BLaER1 (cell line): ENCODE results near the gene FGFR3.
"Not testable (repeated sequence)": the region's sequence is repeated elsewhere in the genome, so short reads cannot be mapped to it uniquely, and the experiment has no call there.

ENCODE experiments used
- H3K27ac ChIP-seq: shearing (Covaris generic); formaldehyde crosslinking; 2 replicates; pipeline ENCODE4 v1.8.1; 2022
- H3K27me3 ChIP-seq: shearing (Covaris generic); formaldehyde crosslinking; 2 replicates; pipeline ENCODE4 v1.8.1; 2022
- H3K36me3 ChIP-seq: shearing (Covaris generic); formaldehyde crosslinking; 2 replicates; pipeline ENCODE4 v1.8.1; 2022
- H3K4me1 ChIP-seq: shearing (Covaris generic); formaldehyde crosslinking; 2 replicates; pipeline ENCODE4 v1.8.1; 2022
- H3K4me2 ChIP-seq: shearing (Covaris generic); formaldehyde crosslinking; 2 replicates; pipeline ENCODE4 v1.8.1; 2022
- H3K4me3 ChIP-seq: shearing (Covaris generic); formaldehyde crosslinking; 2 replicates; pipeline ENCODE4 v1.8.1; 2022
- H3K9ac ChIP-seq: shearing (Covaris generic); formaldehyde crosslinking; 2 replicates; pipeline ENCODE4 v1.8.1; 2022
- H3K9me3 ChIP-seq: shearing (Covaris generic); formaldehyde crosslinking; 2 replicates; pipeline ENCODE4 v1.8.1; 2022
- H4K20me1 ChIP-seq: shearing (Covaris generic); formaldehyde crosslinking; 2 replicates; pipeline ENCODE4 v1.8.1; 2022
- Cebpa-rat ChIP-seq: shearing (Covaris generic); IDR thresholded peaks from 2 replicates; pipeline ENCODE4 v1.8.1; 2022

The FGFR3 gene

GRCh38 chr4:1836650-1837049 is 43.6 kb downstream of the FGFR3 start:
- Histone ChIP-seq H3K36me3 (peaks cover 71% of the 10 kb centered on the region), H3K9me3 (no peaks in the 10 kb centered on the region), H3K27ac (no peak overlapping the region), H4K20me1 (peaks cover 100% of the 10 kb centered on the region), H3K27me3 (no peaks in the 10 kb centered on the region), H3K9ac (no peak overlapping the region), H3K4me3 (no peak overlapping the region), H3K4me2 (no peak overlapping the region), H3K4me1 (peaks cover 76% of the 10 kb centered on the region)
- no peak for TF ChIP-seq Cebpa-rat

- Histone ChIP-seq H3K4me1 (peaks cover 76% of the 10 kb centered on the region), H3K27ac (no peak overlapping the region), H3K9ac (no peak overlapping the region), H3K4me3 (no peak overlapping the region), H4K20me1 (peaks cover 100% of the 10 kb centered on the region), H3K27me3 (no peaks in the 10 kb centered on the region), H3K36me3 (peaks cover 70% of the 10 kb centered on the region), H3K4me2 (no peak overlapping the region), H3K9me3 (no peaks in the 10 kb centered on the region)
- TF ChIP-seq Cebpa-rat, result no peak
These were observed 44.0 kb downstream of the FGFR3 start for GRCh38 chr4:1837069-1837468.

GRCh38 chr4:1839282-1839681 is 46.2 kb downstream of the FGFR3 start:
- Histone ChIP-seq H3K27ac (no peak overlapping the region), H3K9ac (0 out of 2 replicates have a peak overlapping the region, but pooled peaks have one; percentile 16), H3K4me3 (no peak overlapping the region), H3K4me1 (peaks cover 60% of the 10 kb centered on the region), H3K9me3 (no peaks in the 10 kb centered on the region), H4K20me1 (peaks cover 100% of the 10 kb centered on the region), H3K4me2 (peak overlapping the region; percentile 76), H3K27me3 (no peaks in the 10 kb centered on the region), H3K36me3 (peaks cover 90% of the 10 kb centered on the region)
- no peak for TF ChIP-seq Cebpa-rat

GRCh38 chr4:1841201-1841886 is 48.3 kb downstream of the FGFR3 start:
- Histone ChIP-seq H3K4me3 (no peak overlapping the region), H3K9me3 (no peaks in the 10 kb centered on the region), H3K4me2 (peak overlapping the region; percentile 37), H3K4me1 (peaks cover 42% of the 10 kb centered on the region), H3K36me3 (peaks cover 98% of the 10 kb centered on the region), H3K9ac (no peak overlapping the region), H4K20me1 (peaks cover 99% of the 10 kb centered on the region), H3K27ac (no peak overlapping the region), H3K27me3 (no peaks in the 10 kb centered on the region)
- no peak for TF ChIP-seq Cebpa-rat

- H3K4me1 ChIP-seq, result peaks cover 42% of the 10 kb centered on the region
- H3K4me2 ChIP-seq, result peak overlapping the region; percentile 37
- H4K20me1 ChIP-seq, result peaks cover 99% of the 10 kb centered on the region
- H3K27ac ChIP-seq, result no peak overlapping the region
- H3K9ac ChIP-seq, result no peak overlapping the region
- H3K36me3 ChIP-seq, result peaks cover 98% of the 10 kb centered on the region
- no peak for TF ChIP-seq Cebpa-rat
- no peaks in the 10 kb centered on the region for H3K27me3 ChIP-seq
- H3K9me3 ChIP-seq, result no peaks in the 10 kb centered on the region
- no peak overlapping the region for H3K4me3 ChIP-seq
These were observed 48.8 kb downstream of the FGFR3 start for GRCh38 chr4:1841887-1842210.

GRCh38 chr4:1842339-1842895 is 49.3 kb downstream of the FGFR3 start:
- H3K27ac ChIP-seq, result no peak overlapping the region
- H3K9ac ChIP-seq, result no peak overlapping the region
- no peaks in the 10 kb centered on the region for H3K9me3 ChIP-seq
- H3K4me3 ChIP-seq, result no peak overlapping the region
- H3K36me3 ChIP-seq, result peaks cover 98% of the 10 kb centered on the region
- H3K27me3 ChIP-seq, result no peaks in the 10 kb centered on the region
- no peak overlapping the region for H3K4me2 ChIP-seq
- no peak for TF ChIP-seq Cebpa-rat
- peaks cover 42% of the 10 kb centered on the region for H3K4me1 ChIP-seq
- H4K20me1 ChIP-seq, result peaks cover 99% of the 10 kb centered on the region

GRCh38 chr4:1842993-1843448 is 49.9 kb downstream of the FGFR3 start:
- TF ChIP-seq Cebpa-rat, result no peak
- H3K36me3 ChIP-seq, result peaks cover 99% of the 10 kb centered on the region
- H3K27me3 ChIP-seq, result no peaks in the 10 kb centered on the region
- no peak overlapping the region for H3K9ac ChIP-seq
- H3K9me3 ChIP-seq, result no peaks in the 10 kb centered on the region
- H3K4me2 ChIP-seq, result no peak overlapping the region
- peaks cover 99% of the 10 kb centered on the region for H4K20me1 ChIP-seq
- H3K27ac ChIP-seq, result no peak overlapping the region
- H3K4me1 ChIP-seq, result peaks cover 42% of the 10 kb centered on the region
- H3K4me3 ChIP-seq, result no peak overlapping the region

- no peaks in the 10 kb centered on the region for H3K27me3 ChIP-seq
- no peak overlapping the region for H3K4me3 ChIP-seq
- no peak overlapping the region for H3K9ac ChIP-seq
- no peak overlapping the region for H3K27ac ChIP-seq
- no peak overlapping the region for H3K4me2 ChIP-seq
- H3K9me3 ChIP-seq, result no peaks in the 10 kb centered on the region
- no peak for TF ChIP-seq Cebpa-rat
- H3K4me1 ChIP-seq, result peaks cover 35% of the 10 kb centered on the region
- H4K20me1 ChIP-seq, result peaks cover 99% of the 10 kb centered on the region
- H3K36me3 ChIP-seq, result peaks cover 99% of the 10 kb centered on the region
These were observed 50.8 kb downstream of the FGFR3 start for GRCh38 chr4:1843852-1844251.

GRCh38 chr4:1844618-1845017 is 51.5 kb downstream of the FGFR3 start:
- not testable (repeated sequence) for H3K4me3 ChIP-seq, H3K9ac ChIP-seq, H3K27me3 ChIP-seq, H3K9me3 ChIP-seq, H3K27ac ChIP-seq, H3K4me2 ChIP-seq
- Histone ChIP-seq H4K20me1 (peaks cover 99% of the 10 kb centered on the region), H3K36me3 (peaks cover 96% of the 10 kb centered on the region), H3K4me1 (peaks cover 31% of the 10 kb centered on the region)

- Histone ChIP-seq H3K36me3 (peaks cover 77% of the 10 kb centered on the region), H4K20me1 (peaks cover 99% of the 10 kb centered on the region), H3K4me1 (peaks cover 34% of the 10 kb centered on the region), H3K9me3 (no peaks in the 10 kb centered on the region), H3K4me2 (no peak overlapping the region), H3K27ac (no peak overlapping the region), H3K9ac (no peak overlapping the region), H3K27me3 (no peaks in the 10 kb centered on the region), H3K4me3 (no peak overlapping the region)
- no peak for TF ChIP-seq Cebpa-rat
These were observed 53.5 kb downstream of the FGFR3 start for GRCh38 chr4:1846580-1846979.

- peak overlapping the region; percentile 50 for H3K4me2 ChIP-seq
- H3K4me3 ChIP-seq, result no peak overlapping the region
- TF ChIP-seq Cebpa-rat, result no peak
- H3K9me3 ChIP-seq, result no peaks in the 10 kb centered on the region
- no peaks in the 10 kb centered on the region for H3K27me3 ChIP-seq
- no peak overlapping the region for H3K27ac ChIP-seq
- H3K4me1 ChIP-seq, result peaks cover 53% of the 10 kb centered on the region
- H3K9ac ChIP-seq, result no peak overlapping the region
- H4K20me1 ChIP-seq, result peaks cover 99% of the 10 kb centered on the region
- peaks cover 60% of the 10 kb centered on the region for H3K36me3 ChIP-seq
These were observed 57.2 kb downstream of the FGFR3 start for GRCh38 chr4:1850276-1850675.
